A549 (cell line): ENCODE measurements around the gene DOCK10.

Experiments used
- CTCF ChIP-seq: fragments of >200 bp; sonication (Bioruptor Twin); formaldehyde crosslinking; IDR thresholded peaks from 3 replicates; pipeline ENCODE4 v1.5.1; 2016
- ELK1 ChIP-seq: fragments of 150-350 bp; IDR thresholded peaks from 2 replicates; pipeline ENCODE4 v1.6.1; 2014; ENCODE audit warnings: low read depth, mild to moderate bottlenecking, low read length
- HDAC2 ChIP-seq: fragments of 200-600 bp; sonication (generic); IDR thresholded peaks from 2 replicates; pipeline ENCODE4 v1.6.1; 2016
- MAX ChIP-seq: IDR thresholded peaks from 2 replicates; pipeline ENCODE4 v1.6.1; 2012
- PBX3 ChIP-seq: IDR thresholded peaks from 2 replicates; pipeline ENCODE4 v1.6.1; 2012
- POLR2A ChIP-seq: IDR thresholded peaks from 2 replicates; pipeline ENCODE4 v1.6.1; 2012; ENCODE audit warnings: mild to moderate bottlenecking, low read length
- RFX5 ChIP-seq: fragments of 450-650 bp; IDR thresholded peaks from 2 replicates; pipeline ENCODE4 v1.7.1; 2014; ENCODE audit warnings: antibody characterized with exemption, mild to moderate bottlenecking, moderate library complexity
- USF2 ChIP-seq: fragments of 450-650 bp; IDR thresholded peaks from 2 replicates; pipeline ENCODE4 v1.6.1; 2014; ENCODE audit warnings: antibody characterized with exemption

GRCh38 chr2:224909885-224910573 is 132.2 kb downstream of the DOCK10 start:
- TF ChIP-seq CTCF (no peak), ELK1 (no peak), MAX (no peak), PBX3 (no peak), USF2 (no peak), RFX5 (no peak), HDAC2 (no peak), POLR2A (no peak)
